IMR-90 (cell line): ENCODE measurements around the gene TRIM6. TPM values are rescaled to one million over a fixed set of nuclear protein-coding genes. Genes with fewer than 3 reads are reported as not detected.

Source experiments
- ATAC-seq: fragments of 200-7000 bp; cut with Tn5 transposase; 2 replicates; pipeline ENCODE4 v1.9.1; 2020; ENCODE audit warnings: low read depth, mild to moderate bottlenecking, moderate library complexity
- BruUV-seq: library from RNA; stranded (reverse); fragments of 400-500 nt; replicated peaks from 2 replicates; lab custom pipeline; 2021; lab: Mats Ljungman, UMichigan
- CTCF ChIA-PET: fragments of 300-600 bp; formaldehyde crosslinking; extraction: SDS; loops from one replicate; lab custom pipeline; 2021; ENCODE audit warnings: antibody characterized with exemption; lab: Yijun Ruan, JAX
- POLR2A ChIA-PET: fragments of 300-600 bp; sonication (Branson Sonifier 250); formaldehyde crosslinking; loops from one replicate; lab custom pipeline; 2022; ENCODE audit warnings: antibody characterized with exemption; ENCODE audit not compliant: unreplicated experiment; lab: Charles Lee
- DNase-seq: peaks from one replicate; pipeline ENCODE4 v3.0.0; 2013
- H2AFZ ChIP-seq: replicated peaks from 2 replicates; pipeline ENCODE3; 2013; ENCODE audit warnings: low read length, mild to moderate bottlenecking; ENCODE audit not compliant: poor library complexity
- H2AK5ac ChIP-seq: 2 replicates; pipeline ENCODE4 v1.6.1; 2013; ENCODE audit warnings: low read depth, low read length, inconsistent platforms
- H2AK9ac ChIP-seq: replicated peaks from 2 replicates; pipeline ENCODE3; 2013; ENCODE audit warnings: mild to moderate bottlenecking, low read depth, low read length, moderate library complexity; ENCODE audit not compliant: poor library complexity
- H2BK120ac ChIP-seq: 2 replicates; pipeline ENCODE4 v1.6.1; 2013; ENCODE audit warnings: low read depth, low read length, inconsistent platforms
- H2BK15ac ChIP-seq: 3 replicates; pipeline ENCODE4 v1.6.1; 2013; ENCODE audit warnings: low read depth, low read length, inconsistent platforms
- H2BK20ac ChIP-seq: 2 replicates; pipeline ENCODE4 v1.6.1; 2013; ENCODE audit warnings: low read depth, mild to moderate bottlenecking, inconsistent platforms, low read length, moderate library complexity
- H2BK5ac ChIP-seq: 2 replicates; pipeline ENCODE4 v1.6.1; 2013; ENCODE audit warnings: mild to moderate bottlenecking, low read depth, low read length, inconsistent platforms; ENCODE audit not compliant: poor library complexity, severe bottlenecking
- H3K14ac ChIP-seq: replicated peaks from 2 replicates; pipeline ENCODE4 v1.6.1; 2013; ENCODE audit warnings: low read depth, low read length, inconsistent platforms
- H3K18ac ChIP-seq: 2 replicates; pipeline ENCODE4 v1.6.1; 2013; ENCODE audit warnings: low read depth, low read length, control low read depth
- H3K23ac ChIP-seq: 2 replicates; pipeline ENCODE4 v1.6.1; 2013; ENCODE audit warnings: low read depth, low read length, inconsistent platforms
- H3K27ac ChIP-seq: 2 replicates; pipeline ENCODE4 v1.5.1; 2013; ENCODE audit warnings: mild to moderate bottlenecking, control low read depth, low read length; ENCODE audit not compliant: insufficient read depth
- H3K27me3 ChIP-seq: 2 replicates; pipeline ENCODE4 v1.6.1; 2013; ENCODE audit warnings: low read length; ENCODE audit not compliant: control insufficient read depth, insufficient read depth
- H3K36me3 ChIP-seq: 2 replicates; pipeline ENCODE4 v1.6.1; 2013; ENCODE audit warnings: low read length, mixed read lengths; ENCODE audit not compliant: control insufficient read depth, insufficient read depth
- H3K4ac ChIP-seq: 2 replicates; pipeline ENCODE4 v1.6.1; 2013; ENCODE audit warnings: low read depth, low read length, inconsistent platforms
- H3K4me1 ChIP-seq: 2 replicates; pipeline ENCODE4 v1.6.1; 2013; ENCODE audit warnings: low read length, mixed read lengths; ENCODE audit not compliant: control insufficient read depth, insufficient read depth
- H3K4me2 ChIP-seq: 2 replicates; pipeline ENCODE4 v1.6.1; 2013; ENCODE audit warnings: low read depth, mild to moderate bottlenecking, control low read depth, low read length, moderate library complexity
- H3K4me3 ChIP-seq: 2 replicates; pipeline ENCODE4 v1.5.1; 2013; ENCODE audit warnings: low read depth, mild to moderate bottlenecking, control low read depth, low read length, moderate library complexity; ENCODE audit not compliant: insufficient read depth
- H3K56ac ChIP-seq: 2 replicates; pipeline ENCODE4 v1.6.1; 2013; ENCODE audit warnings: low read length, inconsistent platforms; ENCODE audit not compliant: insufficient read depth; ENCODE audit errors: extremely low read depth
- H3K79me1 ChIP-seq, 2 experiments: 2 replicates each; pipeline ENCODE4 v1.6.1; 2013; ENCODE audit warnings: low read length in 2 of 2, inconsistent platforms in 1 of 2, low read depth in 1 of 2
- H3K9ac ChIP-seq: 2 replicates; pipeline ENCODE4 v1.6.1; 2013; ENCODE audit warnings: low read depth, low read length, control low read depth
- H3K9me1 ChIP-seq: 2 replicates; pipeline ENCODE4 v1.6.1; 2013; ENCODE audit warnings: low read length, inconsistent platforms; ENCODE audit not compliant: insufficient read depth
- H3K9me3 ChIP-seq: 2 replicates; pipeline ENCODE4 v1.6.1; 2013; ENCODE audit warnings: low read length; ENCODE audit not compliant: control insufficient read depth, insufficient read depth
- H4K20me1 ChIP-seq: 2 replicates; pipeline ENCODE4 v1.6.1; 2013; ENCODE audit warnings: low read length, inconsistent platforms; ENCODE audit not compliant: insufficient read depth
- H4K5ac ChIP-seq: 2 replicates; pipeline ENCODE4 v1.6.1; 2013; ENCODE audit warnings: mild to moderate bottlenecking, low read depth, low read length, control low read depth
- H4K8ac ChIP-seq, 2 experiments: 2 replicates each; pipeline ENCODE4 v1.6.1; 2013; ENCODE audit warnings: low read depth in 2 of 2, low read length in 2 of 2, control low read depth in 1 of 2, inconsistent platforms in 1 of 2
- H4K91ac ChIP-seq: 2 replicates; pipeline ENCODE4 v1.6.1; 2013; ENCODE audit warnings: low read depth, low read length, inconsistent platforms; ENCODE audit not compliant: insufficient read depth
- BHLHE40 ChIP-seq: fragments of 150-350 bp; IDR thresholded peaks from 2 replicates; pipeline ENCODE4 v1.6.1; 2016; ENCODE audit warnings: mild to moderate bottlenecking, low read depth, low read length
- CEBPB ChIP-seq: IDR thresholded peaks from 2 replicates; pipeline ENCODE4 v1.6.1; 2012; ENCODE audit warnings: low read depth, low read length, improper control_type of control experiment
- CHD1 ChIP-seq: IDR thresholded peaks from 2 replicates; pipeline ENCODE4 v1.6.1; 2012; ENCODE audit warnings: low read depth, low read length, improper control_type of control experiment
- FOS ChIP-seq: fragments of 150-350 bp; IDR thresholded peaks from 2 replicates; pipeline ENCODE4 v1.6.1; 2016; ENCODE audit warnings: low read depth, low read length
- MAFK ChIP-seq: IDR thresholded peaks from 2 replicates; pipeline ENCODE4 v1.6.1; 2012; ENCODE audit warnings: low read depth, low read length, improper control_type of control experiment
- RFX5 ChIP-seq: IDR thresholded peaks from 2 replicates; pipeline ENCODE4 v1.8.0; 2012; ENCODE audit warnings: low read depth, mild to moderate bottlenecking, low read length, moderate library complexity
- WGBS, 2 experiments: methylation state at CpG; one replicate each; pipeline versions ENCODE4 v1.1.5 to v1.1.7; 2013; ENCODE audit warnings: missing lambda C conversion rate in 2 of 2; ENCODE audit not compliant: insufficient read length in 1 of 2; ENCODE audit errors: extremely low coverage in 2 of 2; 5-methylcytosine and 5-hydroxymethylcytosine counted together
- dilution Hi-C: fragments of 300-500 bp; cut with HindIII; formaldehyde crosslinking; loops from one replicate; pipeline ENCODE4 v1.14.3; 2018; ENCODE audit warnings: low sequenced_read_pairs; ENCODE audit not compliant: unreplicated experiment
- in situ Hi-C: fragments of 300-500 bp; cut with MboI; formaldehyde crosslinking; loops from 3 replicates; pipeline ENCODE4 v1.14.3; 2019; ENCODE audit warnings: low sequenced_read_pairs, inconsistent platforms, mixed read lengths
- intact Hi-C: fragments of 100-400 bp; cut with micrococcal nuclease; formaldehyde crosslinking; loops from 2 replicates; pipeline ENCODE4 v1.10.0; 2022
- polyA plus RNA-seq, 3 experiments: library from polyadenylated mRNA; depleted of rRNA; stranded (reverse); fragments of >200 nt; gene quantifications; 2 replicates each; pipeline ENCODE4 v1.2.3, GENCODE V29; 2012; ENCODE audit warnings: low replicate concordance in 1 of 3
- total RNA-seq: library from RNA; depleted of rRNA; stranded (reverse); fragments of >200 nt; gene quantifications from 2 replicates; pipeline ENCODE4 v1.2.3, GENCODE V29; 2012

TRIM6 gene
- total and polyA plus RNA-seq, 2 of the 4 experiments (the other 2 are of a cell fraction), result 3.9 to 4.7 TPM

DNA sequence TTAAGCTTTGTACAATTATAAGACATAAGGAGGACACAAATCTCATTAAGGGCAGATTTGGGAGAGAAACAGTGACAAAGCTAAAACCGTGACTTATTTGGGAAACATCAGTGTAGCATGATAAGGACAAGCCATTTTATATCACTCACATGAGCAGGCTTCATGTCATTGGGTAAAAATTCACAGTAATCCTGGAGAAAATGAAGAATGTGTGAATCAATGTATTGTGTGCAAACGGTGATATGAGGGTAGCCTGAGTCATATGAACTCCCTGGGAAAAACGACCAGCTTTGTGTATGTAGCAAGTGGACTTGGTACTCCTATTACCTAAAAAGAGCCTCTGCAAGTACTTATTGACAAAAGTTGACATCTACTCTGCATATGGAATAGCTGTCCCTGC lies 22.4 kb downstream of the TRIM6 start (continued):
- peak; percentile 74 for TF ChIP-seq CEBPB

DNA sequence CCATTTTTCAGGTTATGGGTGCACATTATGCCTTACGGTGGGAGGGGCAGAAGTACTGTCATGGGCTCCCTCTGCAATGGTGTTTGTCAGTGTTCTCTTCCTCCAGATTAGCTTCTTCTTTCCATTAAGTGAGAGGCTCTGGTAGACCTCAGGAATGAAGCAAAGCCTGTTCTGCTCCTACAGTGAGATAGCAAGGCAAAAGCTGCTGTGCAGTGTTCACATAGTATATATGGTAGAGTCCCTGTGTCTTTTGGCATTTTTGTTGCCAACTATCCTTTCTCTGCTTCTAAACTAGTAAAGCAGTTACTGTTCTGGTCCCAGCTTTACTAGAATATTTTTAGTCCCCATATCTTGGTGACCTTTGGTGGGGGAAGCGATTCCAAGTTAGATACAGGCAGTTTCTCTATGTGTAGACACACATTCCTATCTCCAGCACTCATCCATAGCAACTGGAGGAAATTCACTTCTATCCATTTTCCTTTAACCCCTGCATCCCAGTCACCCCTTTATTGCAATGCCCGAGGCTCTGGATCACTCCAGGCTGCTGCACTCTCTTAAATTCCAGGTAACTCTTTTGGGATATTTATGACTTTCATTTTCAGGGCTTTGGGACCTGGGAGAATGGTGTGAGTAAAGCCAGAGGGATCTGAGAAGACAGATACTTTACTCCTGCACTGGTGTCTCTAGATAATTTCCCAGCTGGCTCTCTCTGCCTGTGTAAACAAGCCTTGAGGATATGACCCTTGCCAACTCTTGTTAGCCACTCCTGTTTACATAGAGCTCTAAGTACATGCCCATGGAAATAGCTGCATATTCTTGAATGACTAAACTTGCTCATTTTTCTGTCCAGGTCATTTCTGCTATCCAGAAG lies 24.4 kb downstream of the TRIM6 start:
- peak overlapping the region; percentile 82 to 87 for H4K8ac ChIP-seq
- dilution Hi-C loops (no loop called here), intact Hi-C loops (loop anchor here (1.0 kb wide), 3 partner anchors 15 to 63 kb away; no protein-coding TSS in a partner anchor), in situ Hi-C loops (loop anchor here (5.0 to 25.0 kb wide), 2 partner anchors 66 to 691 kb away; partner anchors contain the start of genes CAVIN3, TRIM22 and TRIM5)
- peak overlapping the region; percentile 15; the same call in 1 of the 2 replicates for H3K4me3 ChIP-seq
- peaks cover 22% of the 10 kb centered on the region for H3K4me1 ChIP-seq
- no TSS peak for BruUV-seq
- peak overlapping the region; percentile 85 for H2BK20ac ChIP-seq
- H4K5ac ChIP-seq, result peak overlapping the region; percentile 76
- no peaks in the 10 kb centered on the region for H3K9me3 ChIP-seq
- H2AK9ac ChIP-seq, result peak overlapping the region; percentile 42
- no peaks in the 10 kb centered on the region for H3K36me3 ChIP-seq
- H4K91ac ChIP-seq, result peak overlapping the region; percentile 88
- CTCF ChIA-PET, result interaction anchor here (0.6 to 1.3 kb wide), 2 partner anchors 58 to 1839 kb away, joined by 3 read pairs; no protein-coding TSS in a partner anchor
- TF ChIP-seq BHLHE40 (0 out of 2 replicates have a peak, but pooled peaks have one; percentile 12), FOS (peak; percentile 31; the same call in 1 of the 2 replicates), CHD1 (0 out of 2 replicates have a peak, but pooled peaks have one; percentile 83), RFX5 (no peak), MAFK (no peak)
- H2BK5ac ChIP-seq, result peak overlapping the region; percentile 97
- H2BK15ac ChIP-seq, result peak overlapping the region; percentile 95; the same call in 2 of the 3 replicates
- peak overlapping the region; percentile 77 for H2AFZ ChIP-seq
- H3K27ac ChIP-seq, result peak overlapping the region; percentile 86
- H2BK120ac ChIP-seq, result peak overlapping the region; percentile 84
- H3K79me1 ChIP-seq, result peaks cover 0 to 15% of the 10 kb centered on the region in 2 experiments; a peak in 2 of 4 replicates
- no peaks in the 10 kb centered on the region for H4K20me1 ChIP-seq
- WGBS, 2 experiments, result no CpG with 5 or more reads among the region's 3 CpGs
- peak overlapping the region; percentile 78 for H3K4ac ChIP-seq
- H3K27me3 ChIP-seq, result no peaks in the 10 kb centered on the region
- H3K18ac ChIP-seq, result peak overlapping the region; percentile 95
- peak; percentile 76 for ATAC-seq
- peak overlapping the region; percentile 53 for H3K56ac ChIP-seq
- POLR2A ChIA-PET, result no interaction called here
- peak overlapping the region; percentile 90 for H3K4me2 ChIP-seq
- peak overlapping the region; percentile 89 for H3K14ac ChIP-seq
- peaks cover 14% of the 10 kb centered on the region for H3K9me1 ChIP-seq
- DNase-seq, result peak; percentile 95
- H2AK5ac ChIP-seq, result peak overlapping the region; percentile 69; the same call in 1 of the 2 replicates
- peak overlapping the region; percentile 95; the same call in 1 of the 2 replicates for H3K23ac ChIP-seq
- peak overlapping the region; percentile 42 for H3K9ac ChIP-seq
